Hepatocyte (in vitro differentiated cells): Measurements from ENCODE around the gene HTT. TPM values are rescaled to one million over a fixed set of nuclear protein-coding genes. Genes with fewer than 3 reads are reported as not detected.

Experiments
- DNase-seq: peaks from one replicate; pipeline ENCODE4 v3.0.0-alpha.2; 2016; ENCODE audit warnings: low spot score
- H2AFZ ChIP-seq: fragments of 200-600 bp; sonication (generic); 2 replicates; pipeline ENCODE4 v1.6.0; 2016; ENCODE audit warnings: antibody characterized with exemption, mild to moderate bottlenecking
- H3K27ac ChIP-seq: fragments of 200-600 bp; sonication (generic); 2 replicates; pipeline ENCODE4 v1.5.1; 2016; ENCODE audit warnings: mild to moderate bottlenecking
- H3K27me3 ChIP-seq: fragments of 200-600 bp; sonication (generic); 2 replicates; pipeline ENCODE4 v1.6.1; 2016
- H3K36me3 ChIP-seq: fragments of 200-600 bp; sonication (generic); replicated peaks from 2 replicates; pipeline ENCODE4 v1.5.1; 2016; ENCODE audit warnings: low read depth; ENCODE audit not compliant: insufficient read depth
- H3K4me1 ChIP-seq: fragments of 200-600 bp; sonication (generic); 2 replicates; pipeline ENCODE4 v1.5.1; 2016; ENCODE audit warnings: mild to moderate bottlenecking, moderate library complexity; ENCODE audit not compliant: insufficient read depth
- H3K4me2 ChIP-seq: fragments of 200-600 bp; sonication (generic); 2 replicates; pipeline ENCODE4 v1.6.0; 2016
- H3K4me3 ChIP-seq: fragments of 200-600 bp; sonication (generic); 2 replicates; pipeline ENCODE4 v1.5.1; 2016; ENCODE audit warnings: mild to moderate bottlenecking
- H3K79me2 ChIP-seq: fragments of 200-600 bp; sonication (generic); 2 replicates; pipeline ENCODE4 v1.6.0; 2017; ENCODE audit warnings: mild to moderate bottlenecking
- H3K9me2 ChIP-seq: fragments of 200-600 bp; sonication (generic); replicated peaks from 2 replicates; pipeline ENCODE4 v1.6.0; 2017; ENCODE audit warnings: mild to moderate bottlenecking; ENCODE audit not compliant: insufficient read depth
- H3K9me3 ChIP-seq: fragments of 200-600 bp; sonication (generic); 2 replicates; pipeline ENCODE4 v1.5.1; 2016; ENCODE audit warnings: low read depth, mild to moderate bottlenecking
- H4K20me1 ChIP-seq: fragments of 200-600 bp; sonication (generic); 2 replicates; pipeline ENCODE4 v1.6.0; 2016; ENCODE audit warnings: mild to moderate bottlenecking; ENCODE audit not compliant: insufficient read depth, poor library complexity, severe bottlenecking
- EZH2 ChIP-seq: fragments of 200-600 bp; sonication (generic); IDR thresholded peaks from 2 replicates; pipeline ENCODE4 v1.6.1; 2016; ENCODE audit warnings: antibody characterized with exemption, mild to moderate bottlenecking, borderline replicate concordance
- EZH2phosphoT487 ChIP-seq: fragments of 200-600 bp; sonication (generic); IDR thresholded peaks from one replicate; pipeline ENCODE4 v1.6.1; 2018; ENCODE audit warnings: antibody characterized with exemption, mild to moderate bottlenecking, low read depth, moderate library complexity; ENCODE audit not compliant: unreplicated experiment, severe bottlenecking
- WGBS: methylation state at CpG from one replicate; pipeline ENCODE4 v1.1.6; 2016; ENCODE audit warnings: low lambda C conversion rate; ENCODE audit errors: missing lambda C conversion rate; 5-methylcytosine and 5-hydroxymethylcytosine counted together
- polyA plus RNA-seq: library from polyadenylated mRNA; unstranded; fragments of >200 nt; fragmentation: Nextera tagmentation; extraction: Ambion mirVana; gene quantifications from 2 replicates; pipeline ENCODE4 v1.2.1, GENCODE V29; 2016
- total RNA-seq: library from RNA; depleted of rRNA; stranded (reverse); fragments of >200 nt; gene quantifications from 2 replicates; pipeline ENCODE4 v1.2.3, GENCODE V29; 2014
- TF ChIP-seq, protein P1 (sequence below): fragments of 200-600 bp; sonication (generic); IDR thresholded peaks from 2 replicates; pipeline ENCODE4 v1.5.1; 2016; ENCODE audit warnings: antibody characterized with exemption, mild to moderate bottlenecking; ENCODE audit not compliant: poor library complexity

Gene HTT
- total and polyA plus RNA-seq, 2 experiments from 2014 or later = 12.4 to 33.9 TPM

DNA sequence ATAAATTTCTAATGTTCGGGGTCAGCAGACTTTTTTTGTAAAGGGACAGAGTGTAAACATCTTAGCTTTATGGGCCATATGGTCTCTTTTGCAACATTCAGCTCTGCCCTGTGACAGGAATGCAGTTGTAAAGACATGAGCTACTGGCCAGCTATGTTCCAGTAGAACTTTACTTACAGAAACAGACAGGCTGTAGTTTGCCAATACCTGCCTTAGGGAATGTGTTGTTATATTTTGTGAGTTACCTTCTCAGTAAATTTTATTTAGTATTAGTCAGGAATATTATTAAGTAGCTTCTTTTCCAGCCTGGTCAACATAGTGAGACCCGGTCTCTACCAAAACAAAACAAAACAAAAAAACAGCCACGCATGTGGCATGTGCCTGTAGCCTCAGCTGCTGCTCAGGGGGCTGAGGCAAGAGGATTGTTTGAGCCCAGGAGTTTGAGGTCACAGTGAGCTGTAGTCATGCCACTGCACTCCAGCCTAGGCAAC lies 48.7 kb downstream of the HTT start:
- no peak for TF ChIP-seq EZH2phosphoT487
- TF ChIP-seq EZH2 = no peak
- TF ChIP-seq, protein P1, sequence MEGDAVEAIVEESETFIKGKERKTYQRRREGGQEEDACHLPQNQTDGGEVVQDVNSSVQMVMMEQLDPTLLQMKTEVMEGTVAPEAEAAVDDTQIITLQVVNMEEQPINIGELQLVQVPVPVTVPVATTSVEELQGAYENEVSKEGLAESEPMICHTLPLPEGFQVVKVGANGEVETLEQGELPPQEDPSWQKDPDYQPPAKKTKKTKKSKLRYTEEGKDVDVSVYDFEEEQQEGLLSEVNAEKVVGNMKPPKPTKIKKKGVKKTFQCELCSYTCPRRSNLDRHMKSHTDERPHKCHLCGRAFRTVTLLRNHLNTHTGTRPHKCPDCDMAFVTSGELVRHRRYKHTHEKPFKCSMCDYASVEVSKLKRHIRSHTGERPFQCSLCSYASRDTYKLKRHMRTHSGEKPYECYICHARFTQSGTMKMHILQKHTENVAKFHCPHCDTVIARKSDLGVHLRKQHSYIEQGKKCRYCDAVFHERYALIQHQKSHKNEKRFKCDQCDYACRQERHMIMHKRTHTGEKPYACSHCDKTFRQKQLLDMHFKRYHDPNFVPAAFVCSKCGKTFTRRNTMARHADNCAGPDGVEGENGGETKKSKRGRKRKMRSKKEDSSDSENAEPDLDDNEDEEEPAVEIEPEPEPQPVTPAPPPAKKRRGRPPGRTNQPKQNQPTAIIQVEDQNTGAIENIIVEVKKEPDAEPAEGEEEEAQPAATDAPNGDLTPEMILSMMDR = no peak
- DNase-seq = peak; percentile 26
- Histone ChIP-seq H3K9me3 (no peaks in the 10 kb centered on the region), H4K20me1 (no peaks in the 10 kb centered on the region), H3K4me3 (no peak overlapping the region), H3K27me3 (no peaks in the 10 kb centered on the region), H3K4me1 (peaks cover 16% of the 10 kb centered on the region), H3K27ac (peak overlapping the region; percentile 86), H3K36me3 (no peaks in the 10 kb centered on the region), H3K79me2 (no peaks in the 10 kb centered on the region), H3K9me2 (no peaks in the 10 kb centered on the region), H2AFZ (no peak overlapping the region), H3K4me2 (peak overlapping the region; percentile 46)
- WGBS = 56% methylated on average over 3 of the region's 3 CpGs

DNA sequence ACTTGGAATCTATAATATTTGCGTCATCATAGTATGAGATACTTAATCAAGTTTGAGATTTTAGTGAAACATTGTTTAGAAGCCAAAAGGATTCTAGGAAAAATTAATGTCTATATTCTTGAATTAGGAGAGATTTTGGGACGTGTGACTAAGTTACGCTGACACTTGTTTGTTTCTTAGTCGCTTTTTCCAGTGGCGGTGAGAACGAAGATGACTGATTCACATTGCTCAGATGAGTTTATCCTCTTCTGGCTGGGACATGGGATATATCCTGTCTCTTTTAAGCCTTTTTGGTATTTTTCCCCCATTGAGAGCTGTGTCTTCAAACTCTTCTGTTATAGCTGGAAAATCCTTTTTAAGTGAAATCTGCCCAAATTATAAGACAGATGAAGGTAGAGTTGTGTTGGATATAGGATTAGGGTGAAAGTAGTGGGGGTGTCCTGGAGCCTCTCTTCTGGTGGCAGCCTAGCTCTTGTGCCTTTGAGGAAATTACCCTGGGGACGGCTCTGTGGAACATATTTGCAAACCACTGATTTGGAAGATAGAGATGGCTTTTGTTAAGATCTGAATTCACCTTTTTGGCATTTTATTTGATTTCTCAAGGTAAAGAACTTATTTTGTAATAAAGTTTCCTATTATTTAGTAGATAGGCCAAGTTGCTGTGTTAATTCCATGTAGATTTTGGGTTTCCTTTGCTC lies 49.7 kb downstream of the HTT start:
- Histone ChIP-seq H3K4me2 (peak overlapping the region; percentile 46), H3K27ac (peak overlapping the region; percentile 86), H3K9me3 (no peaks in the 10 kb centered on the region), H3K4me1 (peaks cover 16% of the 10 kb centered on the region), H3K9me2 (no peaks in the 10 kb centered on the region), H2AFZ (no peak overlapping the region), H3K4me3 (no peak overlapping the region), H4K20me1 (no peaks in the 10 kb centered on the region), H3K36me3 (no peaks in the 10 kb centered on the region), H3K27me3 (no peaks in the 10 kb centered on the region), H3K79me2 (no peaks in the 10 kb centered on the region)
- no peak for TF ChIP-seq EZH2phosphoT487
- TF ChIP-seq EZH2 = no peak
- TF ChIP-seq, protein P1 = no peak
- WGBS = 84% methylated on average over 7 of the region's 7 CpGs
- DNase-seq = no peak

DNA sequence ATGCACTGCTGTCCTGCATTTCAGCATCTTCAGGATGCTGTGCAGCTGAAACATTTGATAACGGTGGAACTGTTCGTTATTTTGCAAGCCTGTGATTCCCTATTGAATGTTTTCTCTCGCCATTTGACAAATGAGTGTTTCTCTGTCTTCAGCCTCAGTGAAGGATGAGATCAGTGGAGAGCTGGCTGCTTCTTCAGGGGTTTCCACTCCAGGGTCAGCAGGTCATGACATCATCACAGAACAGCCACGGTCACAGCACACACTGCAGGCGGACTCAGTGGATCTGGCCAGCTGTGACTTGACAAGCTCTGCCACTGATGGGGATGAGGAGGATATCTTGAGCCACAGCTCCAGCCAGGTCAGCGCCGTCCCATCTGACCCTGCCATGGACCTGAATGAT lies 52.6 kb downstream of the HTT start:
- Histone ChIP-seq H3K27ac (no peak overlapping the region), H3K4me2 (no peak overlapping the region), H3K36me3 (no peaks in the 10 kb centered on the region), H2AFZ (no peak overlapping the region), H3K9me3 (no peaks in the 10 kb centered on the region), H3K4me3 (no peak overlapping the region), H3K9me2 (no peaks in the 10 kb centered on the region), H3K4me1 (peaks cover 12% of the 10 kb centered on the region), H4K20me1 (no peaks in the 10 kb centered on the region), H3K79me2 (no peaks in the 10 kb centered on the region), H3K27me3 (no peaks in the 10 kb centered on the region)
- TF ChIP-seq EZH2 = no peak
- no peak for TF ChIP-seq EZH2phosphoT487
- TF ChIP-seq, protein P1 = no peak
- DNase-seq = no peak
- 87% methylated on average over 7 of the region's 7 CpGs for WGBS
